SJSA1 (cell line): ENCODE measurements around the gene ROR1. TPM values are rescaled to one million over a fixed set of nuclear protein-coding genes. Genes with fewer than 3 reads are reported as not detected.

ENCODE experiments used
- DNase-seq, 2 experiments: peaks; one replicate each; pipeline ENCODE4 v3.0.0-alpha.2; 2015 to 2020; ENCODE audit warnings: low spot score in 2 of 2, low read depth in 1 of 2
- H3K27ac ChIP-seq: fragments of 250-450 bp; sonication (Bioruptor Pico); 2 replicates; pipeline ENCODE4 v1.5.1; 2020; ENCODE audit warnings: mild to moderate bottlenecking, moderate library complexity
- H3K27me3 ChIP-seq: fragments of 250-450 bp; sonication (Bioruptor Pico); replicated peaks from 2 replicates; pipeline ENCODE4 v1.5.1; 2020; ENCODE audit warnings: mild to moderate bottlenecking, moderate library complexity
- H3K36me3 ChIP-seq: fragments of 250-450 bp; sonication (Bioruptor Pico); 2 replicates; pipeline ENCODE4 v1.5.1; 2020; ENCODE audit warnings: mild to moderate bottlenecking
- H3K4me1 ChIP-seq: fragments of 250-450 bp; sonication (Bioruptor Pico); replicated peaks from 2 replicates; pipeline ENCODE4 v1.6.1; 2021; ENCODE audit warnings: mild to moderate bottlenecking
- H3K4me3 ChIP-seq: fragments of 250-450 bp; sonication (Bioruptor Pico); 2 replicates; pipeline ENCODE4 v1.5.1; 2020; ENCODE audit warnings: mild to moderate bottlenecking
- H3K9me3 ChIP-seq: fragments of 250-450 bp; sonication (Bioruptor Pico); replicated peaks from 2 replicates; pipeline ENCODE4 v1.5.1; 2020; ENCODE audit warnings: mild to moderate bottlenecking
- total RNA-seq: library from RNA; depleted of rRNA; stranded (reverse); fragments of >200 nt; shearing (Covaris generic); gene quantifications from 2 replicates; pipeline ENCODE4 v1.2.3, GENCODE V29; 2014; rRNA removed

ROR1 gene
- 14.8 and 19.7 TPM in 2 replicates for total RNA-seq

DNA sequence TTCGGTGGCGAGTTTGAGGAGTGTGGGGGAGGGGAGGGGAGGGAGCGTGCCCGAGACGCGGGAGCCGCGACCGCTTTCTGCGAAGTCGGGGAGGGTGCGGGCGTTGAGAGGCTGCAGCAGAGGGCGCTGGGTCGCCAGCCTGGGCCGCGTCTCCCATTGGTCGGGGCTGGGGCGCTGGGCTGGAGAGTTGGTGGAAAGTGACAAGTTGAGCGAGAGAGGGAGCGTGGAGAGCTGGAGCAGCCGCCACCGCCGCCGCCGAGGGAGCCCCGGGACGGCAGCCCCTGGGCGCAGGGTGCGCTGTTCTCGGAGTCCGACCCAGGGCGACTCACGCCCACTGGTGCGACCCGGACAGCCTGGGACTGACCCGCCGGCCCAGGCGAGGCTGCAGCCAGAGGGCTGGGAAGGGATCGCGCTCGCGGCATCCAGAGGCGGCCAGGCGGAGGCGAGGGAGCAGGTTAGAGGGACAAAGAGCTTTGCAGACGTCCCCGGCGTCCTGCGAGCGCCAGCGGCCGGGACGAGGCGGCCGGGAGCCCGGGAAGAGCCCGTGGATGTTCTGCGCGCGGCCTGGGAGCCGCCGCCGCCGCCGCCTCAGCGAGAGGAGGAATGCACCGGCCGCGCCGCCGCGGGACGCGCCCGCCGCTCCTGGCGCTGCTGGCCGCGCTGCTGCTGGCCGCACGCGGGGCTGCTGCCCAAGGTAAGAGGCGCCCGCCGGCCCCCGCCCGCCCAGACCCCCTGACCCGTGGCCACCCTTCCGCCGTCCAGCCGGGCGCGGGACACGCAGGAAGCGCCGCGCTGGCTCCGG is at the start of gene ROR1:
Gene ROR1 (plus strand): TSS at position 203 of the 802 bp plus-strand sequence.
- no peaks in the 10 kb centered on the region; the same call in 1 of the 2 replicates for H3K9me3 ChIP-seq
- H3K4me3 ChIP-seq, result peak within 1 kb of the TSS; percentile 91
- H3K36me3 ChIP-seq, result 0 out of 2 replicates have a peak, but pooled peaks cover 4% of the 10 kb centered on the region
- H3K4me1 ChIP-seq, result peaks cover 38% of the 10 kb centered on the region
- peak; percentile 90 to 93 for DNase-seq
- no peaks in the 10 kb centered on the region for H3K27me3 ChIP-seq
- H3K27ac ChIP-seq, result peak within 1 kb of the TSS; percentile 24; the same call in 1 of the 2 replicates

GRCh38 chr1:63724375-63724899 is 49.4 kb upstream of the ROR1 start:
- no peaks in the 10 kb centered on the region for H3K27me3 ChIP-seq
- H3K9me3 ChIP-seq, result no peaks in the 10 kb centered on the region
- no peak overlapping the region for H3K27ac ChIP-seq
- H3K4me3 ChIP-seq, result no peak overlapping the region
- no peak for DNase-seq
- H3K36me3 ChIP-seq, result no peaks in the 10 kb centered on the region
- peaks cover 15% of the 10 kb centered on the region for H3K4me1 ChIP-seq

GRCh38 chr1:63728611-63729226 is 45.1 kb upstream of the ROR1 start:
- Histone ChIP-seq H3K36me3 (no peaks in the 10 kb centered on the region), H3K4me3 (no peak overlapping the region), H3K27ac (no peak overlapping the region), H3K9me3 (no peaks in the 10 kb centered on the region), H3K4me1 (peaks cover 34% of the 10 kb centered on the region), H3K27me3 (no peaks in the 10 kb centered on the region)
- no peak for DNase-seq

- DNase-seq, result no peak
- no peak overlapping the region for H3K27ac ChIP-seq
- H3K9me3 ChIP-seq, result no peaks in the 10 kb centered on the region
- no peaks in the 10 kb centered on the region for H3K36me3 ChIP-seq
- peaks cover 31% of the 10 kb centered on the region for H3K4me1 ChIP-seq
- no peaks in the 10 kb centered on the region for H3K27me3 ChIP-seq
- H3K4me3 ChIP-seq, result no peak overlapping the region
These were observed 44.6 kb upstream of the ROR1 start for GRCh38 chr1:63729227-63729620.

GRCh38 chr1:63730211-63730610 is 43.6 kb upstream of the ROR1 start:
- H3K27ac ChIP-seq, result peak overlapping the region; percentile 98
- H3K4me1 ChIP-seq, result peaks cover 30% of the 10 kb centered on the region
- no peaks in the 10 kb centered on the region for H3K36me3 ChIP-seq
- DNase-seq, result peak in 1 of 2 experiments; percentile 60
- no peak overlapping the region for H3K4me3 ChIP-seq
- H3K27me3 ChIP-seq, result no peaks in the 10 kb centered on the region
- H3K9me3 ChIP-seq, result no peaks in the 10 kb centered on the region

DNA sequence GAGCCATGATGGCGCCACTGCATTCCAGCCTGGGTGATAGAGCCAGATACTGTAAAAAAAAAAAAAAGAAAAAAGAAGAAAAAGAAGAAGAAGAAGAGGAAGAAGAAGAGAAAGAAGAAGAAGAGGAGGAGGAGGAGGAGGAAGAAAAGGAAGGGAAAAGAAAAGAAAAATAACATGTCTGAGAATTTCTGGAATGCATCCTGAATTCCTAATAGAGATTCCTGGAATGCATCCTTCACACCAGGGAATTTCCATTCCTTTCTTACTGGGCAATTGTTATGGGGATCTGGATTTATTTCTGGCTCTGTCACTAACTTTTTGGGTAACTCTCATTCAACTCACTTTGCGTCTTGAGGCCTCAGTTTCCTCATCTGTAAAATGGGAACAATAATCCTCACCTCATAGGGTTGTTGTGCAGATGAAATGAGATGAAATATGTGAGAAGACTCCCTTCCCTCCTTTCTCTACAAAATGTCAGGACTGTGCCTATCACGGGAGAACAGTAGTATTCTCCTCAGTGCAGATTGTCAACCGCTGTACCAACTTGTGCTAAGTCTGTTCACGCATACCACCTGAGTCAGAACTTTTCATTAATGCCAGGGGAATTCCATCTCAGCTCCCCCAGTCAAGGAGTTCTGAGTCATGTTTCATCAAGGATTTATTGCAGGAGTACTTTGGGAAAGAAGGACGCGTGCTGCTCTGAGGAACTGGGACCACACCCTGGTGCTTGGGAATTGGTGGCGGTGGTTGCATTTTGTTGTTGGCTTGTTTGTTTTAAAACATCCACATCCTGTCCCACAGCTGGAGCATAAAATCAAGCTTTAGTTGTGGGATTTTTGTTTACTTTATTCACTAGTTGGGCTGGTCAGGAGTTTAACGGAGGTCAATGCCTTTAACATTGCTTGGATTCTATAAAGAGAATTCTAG is 42.4 kb upstream of the ROR1 start:
- DNase-seq, result peak; percentile 97 to 98
- H3K4me3 ChIP-seq, result no peak overlapping the region
- H3K9me3 ChIP-seq, result 0 out of 2 replicates have a peak, but pooled peaks cover 2% of the 10 kb centered on the region
- H3K27me3 ChIP-seq, result no peaks in the 10 kb centered on the region
- H3K36me3 ChIP-seq, result no peaks in the 10 kb centered on the region
- peak overlapping the region; percentile 98 for H3K27ac ChIP-seq
- H3K4me1 ChIP-seq, result peaks cover 30% of the 10 kb centered on the region

DNA sequence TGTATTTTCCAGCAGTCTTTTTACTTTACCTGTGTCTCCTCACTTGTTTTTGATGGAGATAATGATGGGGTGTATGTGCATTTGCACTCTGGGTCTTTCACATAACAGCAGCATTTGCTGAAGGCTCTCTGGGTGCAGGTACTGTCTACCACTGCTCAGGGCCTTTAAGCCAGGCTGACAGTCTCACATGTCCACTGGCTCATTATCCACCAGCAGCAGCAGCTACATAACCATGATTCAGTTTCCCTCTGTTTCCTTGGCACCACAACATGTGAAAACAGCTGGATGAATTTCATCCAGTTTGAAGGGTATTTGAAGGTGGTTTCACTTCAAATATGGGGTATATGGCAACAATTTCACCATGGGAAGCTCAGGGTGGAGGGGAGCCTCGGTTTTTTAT is 41.2 kb upstream of the ROR1 start:
- peak overlapping the region; percentile 62; the same call in 1 of the 2 replicates for H3K27ac ChIP-seq
- H3K9me3 ChIP-seq, result 0 out of 2 replicates have a peak, but pooled peaks cover 2% of the 10 kb centered on the region
- no peaks in the 10 kb centered on the region for H3K36me3 ChIP-seq
- no peak overlapping the region for H3K4me3 ChIP-seq
- peak in 1 of 2 experiments; percentile 21 for DNase-seq
- H3K27me3 ChIP-seq, result no peaks in the 10 kb centered on the region
- peaks cover 30% of the 10 kb centered on the region for H3K4me1 ChIP-seq

- H3K9me3 ChIP-seq, result 0 out of 2 replicates have a peak, but pooled peaks cover 6% of the 10 kb centered on the region
- no peaks in the 10 kb centered on the region for H3K4me1 ChIP-seq
- no peak for DNase-seq
- no peak overlapping the region for H3K4me3 ChIP-seq
- H3K27me3 ChIP-seq, result no peaks in the 10 kb centered on the region
- H3K36me3 ChIP-seq, result no peaks in the 10 kb centered on the region
- no peak overlapping the region for H3K27ac ChIP-seq
These were observed 35.0 kb upstream of the ROR1 start for GRCh38 chr1:63738772-63739171.

DNA sequence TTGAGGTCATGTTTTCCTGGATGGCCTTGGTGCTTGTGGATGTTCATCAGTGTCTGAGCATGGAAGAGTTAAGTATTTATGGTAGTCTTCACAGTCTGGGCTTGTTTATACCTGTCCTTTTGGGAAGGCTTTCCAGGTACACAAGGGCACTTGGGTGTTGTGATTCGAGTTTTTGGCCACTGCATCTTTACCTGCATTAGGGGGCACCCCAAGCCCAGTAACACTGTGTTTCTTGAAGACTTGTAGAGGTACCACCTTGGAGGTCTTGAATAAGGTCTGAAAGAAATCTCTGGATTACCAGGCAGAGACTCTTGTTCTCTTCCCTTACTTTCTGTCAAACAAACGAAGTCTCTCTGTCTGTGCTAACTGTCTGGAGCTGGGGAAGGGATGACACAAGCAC is 34.4 kb upstream of the ROR1 start:
- no peak overlapping the region for H3K4me3 ChIP-seq
- no peaks in the 10 kb centered on the region for H3K36me3 ChIP-seq
- no peak overlapping the region for H3K27ac ChIP-seq
- no peaks in the 10 kb centered on the region for H3K27me3 ChIP-seq
- DNase-seq, result no peak
- no peaks in the 10 kb centered on the region for H3K4me1 ChIP-seq
- H3K9me3 ChIP-seq, result 0 out of 2 replicates have a peak, but pooled peaks cover 6% of the 10 kb centered on the region

DNA sequence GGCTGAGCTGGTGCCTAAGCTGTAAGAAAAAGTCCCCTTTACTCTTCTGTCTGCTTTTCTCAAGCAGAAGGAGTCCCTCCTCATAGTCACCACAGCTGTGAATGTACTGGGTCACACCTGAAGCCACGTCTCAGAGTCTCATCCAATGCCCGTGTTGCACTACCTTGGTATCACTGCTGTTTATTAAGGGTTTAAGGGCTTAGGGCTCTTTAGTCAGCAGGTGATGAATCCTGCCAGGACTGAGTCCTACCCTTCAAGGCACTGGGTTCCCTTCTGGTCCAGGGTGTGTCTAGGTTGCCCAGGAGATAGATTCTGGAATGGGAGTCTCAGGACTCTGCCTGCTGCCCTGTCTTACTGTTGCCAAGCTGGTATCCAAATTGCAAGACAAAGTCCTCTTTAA is 33.4 kb upstream of the ROR1 start:
- Histone ChIP-seq H3K4me1 (no peaks in the 10 kb centered on the region), H3K27me3 (no peaks in the 10 kb centered on the region), H3K27ac (no peak overlapping the region), H3K9me3 (0 out of 2 replicates have a peak, but pooled peaks cover 6% of the 10 kb centered on the region), H3K4me3 (no peak overlapping the region), H3K36me3 (no peaks in the 10 kb centered on the region)
- peak in 1 of 2 experiments; percentile 7 for DNase-seq

GRCh38 chr1:63742526-63742925 is 31.3 kb upstream of the ROR1 start:
- no peaks in the 10 kb centered on the region for H3K36me3 ChIP-seq
- DNase-seq, result no peak
- H3K9me3 ChIP-seq, result 0 out of 2 replicates have a peak, but pooled peaks cover 3% of the 10 kb centered on the region
- peaks cover 9% of the 10 kb centered on the region for H3K4me1 ChIP-seq
- H3K27ac ChIP-seq, result no peak overlapping the region
- H3K4me3 ChIP-seq, result no peak overlapping the region
- no peaks in the 10 kb centered on the region for H3K27me3 ChIP-seq

DNA sequence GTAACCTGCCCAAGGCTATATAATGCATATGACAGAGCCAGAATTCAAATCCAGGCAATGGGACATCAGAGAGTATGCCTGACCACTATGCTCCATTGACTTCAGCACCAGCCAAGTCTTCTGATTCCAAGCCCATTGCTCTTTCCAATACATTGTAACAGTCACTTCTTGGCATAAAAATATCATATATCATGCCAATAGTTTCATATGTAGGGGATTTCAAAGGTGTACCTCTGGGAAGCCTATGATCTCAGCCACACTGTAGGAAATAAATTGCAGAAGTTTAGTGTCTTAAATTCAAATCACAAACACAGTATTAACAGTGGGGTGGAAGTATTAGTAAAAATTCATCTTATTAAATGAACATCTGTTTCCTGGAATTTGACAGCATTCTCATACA is 30.0 kb upstream of the ROR1 start:
- Histone ChIP-seq H3K9me3 (0 out of 2 replicates have a peak, but pooled peaks cover 3% of the 10 kb centered on the region), H3K27ac (no peak overlapping the region), H3K4me3 (no peak overlapping the region), H3K27me3 (no peaks in the 10 kb centered on the region), H3K4me1 (peaks cover 9% of the 10 kb centered on the region), H3K36me3 (no peaks in the 10 kb centered on the region)
- DNase-seq, result no peak
